ENCODE results near the gene USP37.

- TF ChIP-seq EZH2phosphoT487 (IDR thresholded peaks at IDR 0.05; ENCODE audit: low read depth) (no peak), CTCF (IDR thresholded peaks at IDR 0.05; ENCODE audit: low read depth, low read length) (no peak)
Measured at GRCh38 chr2:218485986-218486667, 82.0 kb downstream of the USP37 start.
